Fibroblast of skin of right biceps (primary cell): ENCODE data around the gene DENND2A.
"Not testable (repeated sequence)": the region's sequence is repeated elsewhere in the genome, so short reads cannot be mapped to it uniquely, and the experiment has no call there.

ENCODE experiments used
- DNase-seq: peaks from one replicate; pipeline ENCODE4 v3.0.0-alpha.2; 2013

DENND2A gene

DNA sequence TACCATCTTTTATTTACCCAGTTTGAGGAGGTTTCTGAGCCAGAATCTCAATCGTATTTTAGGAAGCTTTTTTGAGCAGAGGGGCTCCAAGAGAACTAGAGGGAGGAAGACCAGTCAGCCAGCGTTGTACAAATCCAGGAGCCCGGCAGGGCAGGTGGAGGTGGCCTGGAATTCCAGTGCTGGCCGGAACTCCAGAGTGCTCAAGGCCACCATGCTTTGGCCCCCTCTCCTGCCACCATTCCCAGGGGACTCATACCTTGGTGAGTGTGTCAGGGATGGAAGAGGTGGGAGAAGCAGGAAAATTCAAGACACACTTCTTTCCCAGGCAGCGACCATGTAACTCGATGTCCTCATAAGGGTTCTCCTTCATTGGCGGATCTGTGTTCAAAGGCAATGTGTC lies 55.3 kb downstream of the DENND2A start:
- no peak for DNase-seq

DNA sequence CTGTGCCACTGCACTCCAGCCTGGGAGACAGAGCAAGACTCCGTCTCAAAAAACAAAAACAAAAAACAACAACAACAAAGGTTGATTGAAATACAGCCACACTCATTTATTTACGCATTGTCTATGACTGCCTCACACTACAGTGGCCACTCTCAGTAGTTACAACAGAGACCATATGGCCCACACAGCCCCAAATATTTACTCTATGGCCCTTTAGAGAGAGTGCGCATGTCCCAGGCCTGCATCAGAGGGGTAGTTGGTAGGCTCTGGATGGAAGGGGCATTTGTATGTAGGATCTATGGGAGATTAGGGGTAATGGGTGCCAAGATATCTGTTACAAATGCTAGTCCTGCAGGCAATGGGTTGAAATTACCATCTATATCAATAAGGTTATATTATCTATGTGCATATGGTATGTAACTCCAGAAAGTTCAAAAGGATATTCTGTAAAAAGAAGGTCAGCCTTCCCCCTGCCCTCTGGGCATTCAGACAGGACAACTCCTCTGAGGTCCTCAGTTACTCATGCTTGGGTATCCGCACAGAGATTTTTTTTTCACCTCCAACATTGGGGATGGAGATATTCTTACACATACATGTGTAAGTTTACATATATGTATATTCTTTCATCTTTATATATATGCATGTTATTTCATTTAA lies 56.3 kb downstream of the DENND2A start:
- DNase-seq: no peak

DNA sequence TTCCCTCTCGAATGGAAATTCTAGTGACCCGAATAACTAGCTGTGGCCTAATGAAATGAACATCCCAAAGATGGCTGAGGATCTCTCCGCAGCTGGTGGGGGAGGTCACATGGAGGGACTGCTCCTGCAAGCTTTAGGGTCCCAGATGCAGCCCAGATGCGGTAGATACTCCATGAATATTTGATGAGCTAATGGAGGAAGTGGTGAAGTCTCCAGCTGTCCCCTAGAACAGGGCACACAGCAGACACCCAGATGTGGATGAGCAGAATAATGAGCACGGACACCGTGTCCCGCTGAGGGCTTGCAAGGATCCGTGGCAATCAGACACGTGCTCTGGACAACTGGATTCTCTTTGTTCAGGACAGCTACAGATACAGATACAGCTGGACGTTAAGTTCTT lies 59.2 kb downstream of the DENND2A start:
- no peak for DNase-seq

DNA sequence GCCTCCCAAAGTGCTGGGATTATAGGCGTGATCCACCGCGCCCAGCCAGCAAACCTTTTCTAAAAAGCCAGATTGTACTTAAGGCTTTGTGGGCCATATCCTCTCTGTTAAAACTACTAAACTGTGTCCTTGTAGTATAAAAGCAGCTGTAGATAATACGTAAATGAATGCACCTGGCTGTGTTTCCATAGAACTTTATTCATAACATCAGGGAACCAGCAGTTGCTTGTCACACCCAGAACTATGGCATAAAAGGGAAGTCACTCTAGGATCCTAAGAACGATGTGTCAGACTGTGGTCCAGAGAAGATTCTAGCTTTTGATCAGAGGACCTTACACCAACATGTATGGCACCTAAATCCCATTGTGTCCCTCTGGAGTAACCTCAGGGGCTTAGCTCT lies 63.0 kb downstream of the DENND2A start:
- no peak for DNase-seq

DNA sequence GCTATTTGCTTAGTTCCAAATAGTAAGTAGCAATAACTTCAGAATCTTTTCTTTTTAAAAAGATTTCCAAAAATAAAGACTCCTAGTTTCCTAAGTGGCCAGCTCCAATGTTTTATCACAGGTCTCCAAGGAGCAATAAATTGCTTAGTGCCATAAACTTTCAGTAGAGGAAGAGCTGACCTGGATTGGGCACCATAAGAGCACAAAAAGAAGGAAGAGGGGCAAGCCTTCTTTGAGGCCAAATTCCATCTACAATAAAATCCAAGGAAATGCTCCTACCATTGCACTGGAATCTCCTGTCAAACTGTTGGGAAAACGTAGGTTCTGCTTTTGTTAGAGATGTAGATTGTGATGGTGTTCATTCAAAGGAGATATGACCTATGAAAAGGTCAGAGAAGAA lies 64.0 kb downstream of the DENND2A start:
- DNase-seq: no peak

DNA sequence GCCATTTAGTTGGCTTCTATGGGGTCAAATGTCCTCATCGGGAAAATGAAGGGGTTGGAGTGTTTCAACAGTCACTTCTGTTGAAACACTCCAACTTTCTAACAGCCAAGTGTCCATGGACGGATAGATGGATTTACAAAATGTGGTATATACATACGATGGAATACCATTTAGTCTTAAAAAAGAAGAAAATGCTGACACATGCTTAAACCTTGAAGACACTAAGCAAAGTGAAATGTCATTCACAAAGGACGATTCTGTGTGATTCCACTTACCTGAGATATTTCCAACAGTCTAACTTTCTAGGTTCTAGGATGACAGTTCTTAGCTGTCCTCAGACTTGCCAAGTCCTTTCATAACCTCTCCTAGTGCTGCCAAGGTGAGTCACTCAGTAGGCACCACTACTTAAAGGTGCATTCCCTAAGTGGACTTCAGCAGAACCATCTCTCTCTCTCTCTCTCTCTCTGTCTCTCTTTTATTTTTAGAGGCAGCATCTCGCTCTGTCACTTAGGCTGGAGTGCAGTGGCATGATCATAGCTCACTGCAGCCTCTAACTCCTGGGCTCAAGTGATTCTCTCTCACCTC lies 69.0 kb downstream of the DENND2A start:
- DNase-seq: no peak

DNA sequence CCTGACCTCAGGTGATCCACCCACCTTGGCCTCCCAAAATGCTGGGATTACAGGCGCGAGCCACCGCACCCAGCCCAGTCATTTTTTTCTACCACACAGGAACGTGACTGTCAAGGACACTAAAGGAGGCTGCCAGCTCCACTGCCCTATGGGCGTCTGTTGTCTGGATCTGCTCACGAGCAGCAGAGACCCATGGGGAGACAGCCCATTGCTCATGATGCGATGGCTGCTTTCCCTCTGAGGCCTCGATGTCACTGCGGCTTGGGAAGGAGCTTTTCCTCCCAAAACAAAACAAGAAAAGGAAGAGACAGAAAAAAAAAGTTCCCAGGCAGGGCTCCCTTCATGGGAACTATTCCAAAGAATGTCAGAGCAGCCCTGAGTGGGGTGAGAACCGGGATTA lies 70.5 kb downstream of the DENND2A start:
- no peak for DNase-seq

DNA sequence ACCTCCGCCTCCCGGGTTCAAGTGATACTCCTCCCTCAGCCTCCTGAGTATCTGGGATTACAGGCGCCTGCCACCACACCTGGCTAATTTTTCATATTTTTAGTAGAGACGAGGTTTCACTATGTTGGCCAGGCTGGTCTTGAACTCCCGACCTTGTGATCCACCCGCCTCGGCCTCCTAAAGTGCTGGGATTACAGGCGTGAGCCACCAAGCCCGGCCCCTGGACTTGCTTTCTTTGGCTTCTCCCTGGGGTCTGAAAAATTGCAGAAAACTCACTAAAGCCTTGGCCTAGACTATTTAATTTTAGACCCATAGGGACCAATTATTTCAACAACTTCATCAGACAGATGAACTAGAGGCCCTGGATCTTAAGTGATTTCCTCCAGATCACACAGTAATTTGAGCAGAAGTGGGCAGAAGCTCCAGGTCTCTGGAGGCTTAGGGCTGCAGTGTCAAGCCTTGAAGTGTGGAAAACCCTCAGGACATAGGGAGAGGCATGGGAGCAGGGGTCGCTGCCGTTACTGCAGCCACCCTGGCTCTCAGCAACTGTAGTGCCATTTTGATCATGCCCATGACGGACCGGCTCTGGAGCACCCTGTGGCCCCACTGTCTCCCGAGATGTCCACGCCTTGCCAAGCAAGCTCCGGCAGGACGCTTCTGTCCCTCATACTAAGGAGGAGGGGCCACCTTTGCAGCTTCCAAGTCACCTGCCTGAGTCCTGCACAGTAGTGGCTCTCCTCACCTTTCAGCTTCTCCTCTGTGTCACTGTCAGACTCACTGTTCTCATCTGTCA lies 72.4 kb downstream of the DENND2A start:
- no peak for DNase-seq

DNA sequence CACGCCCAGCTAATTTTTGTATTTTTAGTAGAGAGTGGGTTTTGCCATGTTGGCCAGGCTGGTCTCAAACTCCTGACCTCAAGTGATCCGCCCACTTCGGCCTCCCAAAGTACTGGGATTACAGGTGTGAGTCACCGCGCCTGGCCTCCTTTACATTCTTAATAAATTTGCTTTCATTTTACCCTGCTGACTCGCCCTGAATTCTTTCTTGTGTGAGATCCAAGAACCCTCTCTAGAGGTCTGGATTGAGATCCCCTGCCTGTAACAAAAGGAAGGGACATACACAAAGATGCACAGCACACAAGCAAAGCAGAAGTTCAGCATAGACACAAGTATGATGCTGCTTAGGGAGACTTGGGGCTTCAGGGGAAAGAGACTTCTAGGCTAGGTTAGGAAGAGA lies 74.4 kb downstream of the DENND2A start:
- peak; percentile 87 for DNase-seq

DNA sequence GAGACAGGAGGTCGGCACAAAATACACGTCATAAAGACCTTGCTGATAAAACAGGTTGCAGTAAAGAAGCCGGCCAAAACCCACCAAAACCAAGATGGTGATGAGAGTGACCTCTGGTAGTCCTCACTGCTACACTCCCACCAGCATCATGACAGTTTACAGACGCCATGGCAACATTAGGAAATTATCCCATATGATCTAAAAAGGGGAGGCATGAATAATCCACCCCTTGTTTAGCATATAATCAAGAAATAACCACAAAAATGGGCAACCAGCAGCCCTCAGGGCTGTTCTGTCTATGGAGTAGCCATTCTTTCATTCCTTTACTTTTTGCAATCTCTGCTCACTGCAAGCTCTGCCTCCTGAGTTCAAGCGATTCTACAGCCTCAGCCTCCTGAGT lies 74.9 kb downstream of the DENND2A start:
- DNase-seq: peak; percentile 27

DNA sequence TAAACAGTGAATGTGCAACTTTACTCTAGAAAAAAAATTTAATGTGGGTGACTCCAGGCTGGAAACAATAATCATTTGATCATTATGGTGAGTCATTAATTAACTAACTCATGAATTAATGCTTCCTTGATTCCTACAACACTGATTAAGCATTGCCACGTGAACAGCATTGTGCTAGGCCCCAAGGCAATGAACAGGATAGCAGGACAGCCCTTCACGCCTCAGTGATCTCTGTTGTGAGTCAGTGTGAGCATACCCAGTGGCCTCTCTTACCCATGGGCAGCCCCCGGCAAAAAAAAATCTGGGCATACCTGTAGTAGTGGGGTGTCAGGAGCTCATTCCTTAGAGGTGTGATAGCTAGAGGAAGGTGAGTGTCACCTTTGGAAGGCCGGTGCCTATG lies 76.0 kb downstream of the DENND2A start:
- DNase-seq: peak; percentile 58

DNA sequence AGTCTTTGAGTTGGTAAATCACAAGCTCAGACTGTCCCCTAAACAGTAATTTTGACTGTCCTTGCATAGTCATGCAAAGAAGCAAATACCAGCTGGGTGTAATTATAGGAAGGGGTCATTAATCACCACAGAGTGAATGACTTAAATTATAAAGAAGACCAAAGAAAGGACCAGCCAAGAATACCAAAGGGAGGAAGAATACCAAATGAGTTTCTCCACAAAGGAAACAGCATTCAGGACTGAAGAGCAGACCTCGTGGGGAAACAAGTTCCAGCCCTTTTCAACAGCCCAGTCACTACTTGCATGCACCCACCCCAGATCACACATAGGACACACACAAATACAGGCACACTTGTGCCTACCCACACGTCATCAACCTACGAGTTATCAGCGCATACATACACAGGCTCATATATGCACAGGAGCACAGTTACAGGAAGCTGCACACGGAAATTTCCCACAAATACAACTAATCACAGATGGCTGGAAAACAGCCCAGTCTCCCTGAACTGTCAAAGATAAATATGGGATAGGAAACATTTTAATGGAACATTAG lies 77.6 kb downstream of the DENND2A start:
- peak; percentile 53 for DNase-seq

DNA sequence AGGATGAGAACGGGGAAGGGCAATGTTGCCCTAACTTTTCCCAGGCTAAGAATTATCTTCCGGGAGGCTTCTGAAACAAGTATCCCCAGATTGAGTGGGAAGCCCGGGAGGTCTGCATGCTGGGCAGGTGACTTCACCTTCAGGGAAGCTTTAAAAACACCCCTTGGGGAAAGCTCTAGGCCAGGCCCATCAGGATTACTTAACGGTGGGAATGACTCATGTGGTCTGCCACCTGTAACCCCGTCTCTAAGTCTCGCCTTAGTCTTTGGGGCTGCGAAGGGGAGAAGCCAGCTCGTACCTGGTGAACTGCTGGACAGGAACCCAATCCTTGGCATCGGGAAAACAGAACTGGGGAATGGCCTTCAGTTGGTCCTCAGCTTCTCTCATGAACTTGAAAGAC lies 81.2 kb downstream of the DENND2A start:
- no peak for DNase-seq

DNA sequence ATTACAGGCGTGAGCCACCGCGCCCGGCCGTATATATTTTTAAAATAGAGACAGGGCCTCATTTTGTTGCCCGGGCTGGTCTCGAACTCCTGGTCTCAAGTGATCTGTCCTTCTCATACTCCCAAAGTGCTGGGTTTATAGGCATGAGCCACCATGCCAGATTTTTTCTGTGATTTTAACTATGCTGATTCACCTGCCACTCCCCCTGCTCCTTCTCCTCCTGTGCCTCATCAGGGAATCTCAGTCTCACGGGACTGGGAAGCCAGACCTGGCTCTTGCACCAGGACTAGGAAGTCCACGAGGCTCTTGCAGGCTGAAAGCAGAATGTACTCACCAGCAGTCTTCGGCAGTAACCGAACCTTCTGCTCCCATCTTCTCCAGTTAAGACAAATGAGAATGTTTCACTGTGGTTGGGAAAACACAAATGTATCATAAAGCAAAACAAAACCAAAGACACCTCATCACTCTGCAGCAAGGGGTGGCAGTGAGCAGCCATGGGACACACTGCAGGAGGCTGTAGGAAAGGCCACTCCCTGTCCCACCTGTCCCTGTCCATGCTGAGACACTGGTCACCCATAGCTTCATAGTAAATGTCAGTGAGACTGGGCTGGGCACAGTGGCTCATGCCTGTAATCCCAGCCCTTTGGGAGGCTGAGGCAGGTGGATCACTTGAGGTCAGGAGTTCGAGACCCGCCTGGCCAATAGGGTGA lies 82.6 kb downstream of the DENND2A start:
- no peak for DNase-seq

DNA sequence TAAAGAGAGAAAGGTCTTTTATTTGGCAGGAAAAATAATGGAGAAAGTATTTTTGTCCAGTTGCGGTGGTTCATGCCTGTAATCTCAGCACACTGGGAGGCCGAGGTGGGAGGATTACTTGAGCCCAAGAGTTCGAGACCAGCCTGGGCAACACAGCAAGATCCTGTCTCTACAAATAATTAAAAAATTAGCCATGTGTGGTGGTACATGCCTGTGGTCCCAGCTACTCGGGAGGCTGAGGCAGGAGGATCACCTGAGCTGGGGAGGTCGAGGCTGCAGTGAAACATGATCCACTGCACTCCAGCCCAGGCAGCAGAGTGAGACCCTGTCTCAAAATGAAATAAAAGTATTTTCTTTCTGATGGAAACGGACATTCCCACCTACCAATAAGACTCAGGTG lies 83.5 kb downstream of the DENND2A start:
- no peak for DNase-seq

DNA sequence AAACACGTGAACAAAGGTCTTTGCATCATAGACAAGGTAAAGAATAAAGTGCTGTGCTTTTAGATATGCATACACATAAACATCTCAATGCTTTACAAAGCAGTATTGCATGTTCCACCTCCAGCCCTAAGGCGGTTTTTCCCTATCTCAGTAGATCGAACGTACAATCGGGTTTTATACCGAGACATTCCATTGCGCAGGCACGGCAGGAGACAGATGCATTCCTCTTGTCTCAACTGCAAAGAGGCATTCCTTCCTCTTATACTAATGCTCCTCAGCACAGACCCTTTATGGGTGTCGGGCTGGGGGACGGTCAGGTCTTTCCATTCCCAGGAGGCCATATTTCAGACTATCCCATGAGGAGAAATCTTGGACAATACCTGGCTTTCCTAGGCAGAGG lies 87.4 kb downstream of the DENND2A start:
- not testable (repeated sequence) for DNase-seq

DNA sequence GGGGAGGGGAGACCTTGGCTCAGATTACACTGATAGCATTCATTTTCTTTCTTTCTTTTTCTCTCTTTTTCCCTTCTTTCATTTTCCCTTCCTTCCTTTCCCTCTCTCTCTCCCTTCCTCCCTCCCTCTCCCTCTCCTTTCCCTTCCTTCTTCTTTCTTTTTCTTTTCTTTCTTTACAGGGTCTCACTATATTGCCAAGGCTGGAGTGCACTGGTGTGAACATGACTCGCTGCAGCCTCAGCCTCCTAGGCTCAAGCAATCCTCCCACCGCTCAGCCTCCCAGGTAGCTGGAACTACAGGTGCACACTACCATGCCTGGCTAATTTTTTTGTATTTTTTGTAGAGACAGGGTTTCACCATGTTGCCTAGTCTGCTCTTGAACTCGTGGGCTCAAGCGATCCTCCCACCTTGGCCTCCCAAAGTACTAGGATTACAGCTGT lies 88.4 kb downstream of the DENND2A start:
- no peak for DNase-seq

DNA sequence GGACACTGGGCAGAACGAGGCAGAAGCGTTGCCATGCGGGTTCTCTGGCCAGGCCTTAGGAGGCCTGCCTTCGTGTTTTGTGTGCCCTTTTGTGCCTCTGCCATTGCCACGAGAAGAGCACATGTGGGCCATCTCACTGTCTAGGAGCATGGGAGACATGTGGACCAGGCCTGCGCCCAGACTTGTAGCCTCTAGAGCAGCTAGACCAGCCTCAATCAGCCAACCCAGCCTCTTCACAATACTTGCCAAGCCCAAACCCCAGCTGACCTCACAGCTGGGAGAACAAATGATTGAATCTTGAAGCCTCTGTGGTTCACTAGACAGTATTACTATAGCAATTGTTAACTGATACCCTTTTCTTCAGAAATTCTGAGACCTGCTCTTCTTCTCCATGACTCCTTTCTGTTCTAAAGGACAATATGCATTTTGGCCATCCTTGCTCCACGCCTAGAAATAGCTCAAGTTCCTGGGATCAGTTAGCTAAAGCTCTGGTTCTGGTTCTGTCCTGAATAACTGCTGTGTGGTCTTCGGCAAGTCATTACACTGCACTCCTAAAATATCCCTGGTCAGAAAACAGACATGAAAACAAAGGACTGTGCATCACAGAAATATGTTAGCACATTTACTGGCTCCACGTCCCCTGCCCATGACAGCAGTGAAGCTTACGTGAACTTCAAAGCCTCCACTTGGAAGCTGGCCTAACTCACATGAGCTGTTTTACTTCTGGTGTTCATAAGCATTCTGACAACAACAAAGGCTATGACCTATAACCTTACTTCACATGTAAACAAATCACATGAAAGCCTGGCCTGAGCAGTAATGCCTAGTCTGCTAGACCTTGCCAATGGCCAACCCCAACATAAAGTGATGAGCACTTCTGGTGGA lies 89.0 kb downstream of the DENND2A start:
- no peak for DNase-seq

DNA sequence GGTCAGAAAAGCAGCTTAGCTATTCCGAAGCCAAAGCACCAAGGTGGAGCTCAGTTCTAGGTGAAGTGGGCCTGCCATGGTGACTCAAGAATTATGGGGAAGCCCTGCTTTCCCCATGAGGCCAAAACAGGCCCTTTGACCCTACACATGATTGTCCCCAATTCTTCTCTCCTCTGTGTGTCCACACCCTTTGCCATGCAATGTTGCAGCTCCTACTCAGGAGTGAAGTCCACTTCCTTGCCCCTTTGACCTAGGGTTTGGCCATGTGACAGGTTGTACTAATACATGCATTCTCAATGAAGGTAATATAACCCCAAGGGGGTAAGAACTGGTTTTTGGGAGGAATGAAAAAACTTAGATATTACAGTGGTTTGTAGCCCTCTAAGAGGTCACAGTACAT lies 93.7 kb downstream of the DENND2A start:
- DNase-seq: no peak

DNA sequence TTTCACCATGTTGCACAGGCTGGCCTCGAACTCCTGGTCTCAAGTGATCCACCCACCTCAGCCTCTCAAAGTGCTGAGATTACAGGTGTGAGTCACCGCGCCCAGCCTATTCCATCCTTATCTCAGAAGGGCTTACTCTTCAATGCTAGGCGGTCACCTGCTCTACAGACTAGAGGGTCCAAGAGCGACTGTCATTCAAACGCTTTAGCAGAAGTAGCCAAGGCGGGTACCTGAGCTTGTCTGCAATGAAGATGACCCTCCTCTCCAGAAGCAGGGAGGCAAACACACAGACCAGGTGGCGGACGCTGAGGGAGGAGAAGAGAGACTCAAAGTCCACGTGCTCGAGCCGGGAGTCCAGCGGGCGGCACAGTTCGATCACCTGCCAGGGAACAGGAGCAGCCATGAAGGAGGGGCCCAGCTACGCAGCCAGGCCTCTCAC lies 96.2 kb downstream of the DENND2A start:
- no peak for DNase-seq

DNA sequence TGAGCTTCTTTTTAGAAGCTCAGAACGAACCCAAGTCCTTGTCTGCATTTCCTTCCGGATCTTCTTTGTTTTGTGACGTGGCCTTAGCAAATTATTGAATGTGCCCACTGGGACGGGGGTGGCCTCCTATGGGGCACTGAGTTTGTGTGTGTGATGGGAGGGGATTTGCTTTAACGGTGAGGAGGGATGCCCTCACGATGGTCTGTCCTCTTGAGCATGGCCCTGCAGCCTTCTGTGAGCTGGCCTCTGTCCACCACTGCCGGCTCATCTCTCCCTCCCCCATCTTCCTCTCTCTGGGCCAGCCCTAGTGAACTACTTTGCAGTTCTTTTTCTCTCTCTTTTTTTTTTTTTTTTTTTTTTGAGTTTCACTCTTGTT lies 98.4 kb downstream of the DENND2A start:
- peak; percentile 64 for DNase-seq

DNA sequence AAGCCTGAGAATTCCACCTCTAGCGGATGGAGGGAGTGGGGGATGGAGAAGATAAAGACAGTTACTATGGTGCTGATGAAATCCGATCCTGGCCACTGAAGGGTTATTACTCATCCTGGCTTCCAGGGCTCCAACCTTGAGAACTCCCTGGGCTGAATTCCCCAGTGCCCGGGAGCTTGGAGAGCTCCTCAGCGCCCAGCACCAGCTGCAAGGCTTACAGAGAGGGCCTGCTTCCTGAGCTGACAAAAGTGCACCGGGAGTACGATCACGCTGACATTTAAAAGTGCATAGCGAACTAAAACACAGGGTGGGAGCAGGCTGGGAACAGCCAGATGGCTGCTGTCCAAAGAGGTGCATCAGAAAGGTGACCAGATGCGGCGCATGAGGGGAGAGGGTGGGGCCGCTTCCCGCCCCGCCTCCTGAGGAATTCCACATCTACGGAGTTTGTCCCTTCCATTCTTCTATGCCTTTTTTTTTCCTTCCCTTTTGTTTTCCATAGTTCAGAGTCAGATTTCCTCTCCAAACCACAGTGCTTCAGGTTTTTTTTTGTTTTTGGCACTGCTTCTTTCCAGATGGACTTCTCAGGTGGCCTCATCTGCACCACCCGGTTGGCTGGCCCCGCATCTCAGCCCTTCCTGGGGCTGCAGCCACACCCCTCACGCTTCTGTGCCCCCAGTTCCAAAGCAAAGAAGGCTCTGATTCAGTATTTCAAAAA lies 98.9 kb downstream of the DENND2A start:
- DNase-seq: peak; percentile 98
